HCT116 (cell line): ENCODE results near the gene NBPF8.
"Not testable (repeated sequence)": the region's sequence is repeated elsewhere in the genome, so short reads cannot be mapped to it uniquely, and the experiment has no call there.

Experiments
- CEBPB ChIP-seq: IDR thresholded peaks from 2 replicates; pipeline ENCODE4 v1.6.1; 2012; ENCODE audit warnings: low read depth
- CTCF ChIP-seq, 3 experiments: fragments of 200-600 bp in 1 of 3; sonication (generic) in 1 of 3; IDR thresholded peaks in 2 of 3; conservative IDR thresholded peaks in 1 of 3; 2 replicates each; pipeline ENCODE4 v1.5.1; 2012 to 2017; ENCODE audit warnings: low read depth in 2 of 3, low read length in 2 of 3, antibody characterized with exemption in 1 of 3, borderline replicate concordance in 1 of 3, control low read depth in 1 of 3, mild to moderate bottlenecking in 1 of 3, mixed read lengths in 1 of 3, mixed run types in 1 of 3, moderate library complexity in 1 of 3; ENCODE audit not compliant: insufficient read depth in 1 of 3
- EGR1 ChIP-seq: IDR thresholded peaks from 2 replicates; pipeline ENCODE4 v1.6.1; 2012; ENCODE audit warnings: low read depth
- EZH2phosphoT487 ChIP-seq: fragments of 200-600 bp; IDR thresholded peaks from 2 replicates; pipeline ENCODE4 v1.6.1; 2018; ENCODE audit warnings: antibody characterized with exemption, borderline replicate concordance
- JUND ChIP-seq: IDR thresholded peaks from 2 replicates; pipeline ENCODE4 v1.6.1; 2012
- POLR2AphosphoS5 ChIP-seq: IDR thresholded peaks from 2 replicates; pipeline ENCODE4 v1.6.1; 2011; ENCODE audit warnings: mild to moderate bottlenecking, low read depth, low read length, moderate library complexity
- SIN3A ChIP-seq: IDR thresholded peaks from 2 replicates; pipeline ENCODE4 v1.6.1; 2012; ENCODE audit warnings: low read depth
- SP1 ChIP-seq: IDR thresholded peaks from 2 replicates; pipeline ENCODE4 v1.6.1; 2012; ENCODE audit warnings: low read depth

GRCh38 chr1:120414911-120415480, at the start of gene NBPF8:
- not testable (repeated sequence) for TF ChIP-seq CTCF (IDR thresholded peaks at IDR 0.05 in 2 of 3, conservative IDR thresholded peaks at IDR 0.05 in 1 of 3; ENCODE audit: borderline replicate concordance in 1 of 3, insufficient read depth in 1 of 3, low read depth in 2 of 3, low read length in 2 of 3); SIN3A; EZH2phosphoT487; POLR2AphosphoS5; EGR1; SP1; CEBPB; JUND
